BJ (cell line): ENCODE results near the gene COL20A1. TPM values are rescaled to one million over a fixed set of nuclear protein-coding genes. Genes with fewer than 3 reads are reported as not detected.
A peak's percentile ranks its signal among the peaks of the same experiment; 100 is the strongest.
"Not testable (repeated sequence)": the region's sequence is repeated elsewhere in the genome, so short reads cannot be mapped to it uniquely, and the experiment has no call there.

Source experiments
- CTCF ChIA-PET: fragments of 350-600 bp; formaldehyde crosslinking; extraction: SDS; loops from one replicate; lab custom pipeline; 2021; ENCODE audit warnings: antibody characterized with exemption, inconsistent platforms; lab: Yijun Ruan, JAX
- POLR2A ChIA-PET: fragments of 300-600 bp; sonication (Branson Sonifier 250); formaldehyde crosslinking; extraction: SDS; loops from one replicate; lab custom pipeline; 2021; ENCODE audit warnings: antibody characterized with exemption; lab: Charles Lee
- DNase-seq: peaks from one replicate; pipeline ENCODE4 v3.0.0-alpha.2; 2011; ENCODE audit warnings: low read depth
- H3K27me3 ChIP-seq: 2 replicates; pipeline ENCODE4 v1.6.0; 2011; ENCODE audit warnings: low read length; ENCODE audit not compliant: control insufficient read depth, insufficient read depth
- H3K36me3 ChIP-seq: 2 replicates; pipeline ENCODE4 v1.5.1; 2011; ENCODE audit warnings: low read length; ENCODE audit not compliant: control insufficient read depth, insufficient read depth
- H3K4me3 ChIP-seq: 2 replicates; pipeline ENCODE4 v1.5.1; 2011; ENCODE audit warnings: low read depth, mild to moderate bottlenecking, control low read depth, low read length
- CTCF ChIP-seq: IDR thresholded peaks from 2 replicates; pipeline ENCODE4 v1.5.1; 2011; ENCODE audit warnings: low read depth, mild to moderate bottlenecking, control low read depth, inconsistent platforms, low read length, moderate library complexity; ENCODE audit not compliant: insufficient read depth
- polyA plus RNA-seq: library from polyadenylated mRNA; depleted of rRNA; stranded (reverse); fragments of >200 nt; gene quantifications from 2 replicates; pipeline ENCODE4 v1.2.3, GENCODE V29; 2011

Gene COL20A1
- polyA plus RNA-seq, 1 experiment = not detected

GRCh38 chr20:63379296-63379695 is 86.3 kb downstream of the COL20A1 start:
- POLR2A ChIA-PET = no interaction called here
- Histone ChIP-seq H3K4me3 (no peak overlapping the region), H3K27me3 (peaks cover 6% of the 10 kb centered on the region; the same call in 1 of the 2 replicates), H3K36me3 (no peaks in the 10 kb centered on the region)
- CTCF ChIA-PET = interaction anchor here (1.3 to 7.6 kb wide), 3 partner anchors 71 to 156 kb away, joined by 3 to 107 read pairs (median 4); no protein-coding TSS in a partner anchor
- no peak for DNase-seq
- TF ChIP-seq CTCF = no peak

- H3K27me3 ChIP-seq, POLR2A ChIA-PET, H3K36me3 ChIP-seq, H3K4me3 ChIP-seq, DNase-seq: not testable (repeated sequence)
- CTCF ChIA-PET = interaction anchor here (0.9 to 7.6 kb wide), 8 partner anchors 9 to 157 kb away, joined by 3 to 107 read pairs (median 4); no protein-coding TSS in a partner anchor
These were observed 86.9 kb downstream of the COL20A1 start for GRCh38 chr20:63379872-63380271.

GRCh38 chr20:63380346-63380870 is 87.4 kb downstream of the COL20A1 start:
- no peak for TF ChIP-seq CTCF
- ChIA-PET POLR2A (no interaction called here), CTCF (interaction anchor here (0.5 to 7.6 kb wide), 11 partner anchors 9 to 157 kb away, joined by 3 to 107 read pairs (median 3); no protein-coding TSS in a partner anchor)
- no peak for DNase-seq
- Histone ChIP-seq H3K4me3 (no peak overlapping the region), H3K27me3 (peaks cover 2% of the 10 kb centered on the region; the same call in 1 of the 2 replicates), H3K36me3 (no peaks in the 10 kb centered on the region)

GRCh38 chr20:63381781-63382431 is 88.9 kb downstream of the COL20A1 start:
- TF ChIP-seq CTCF = peak; percentile 96
- ChIA-PET POLR2A (no interaction called here), CTCF (interaction anchor here (0.6 to 7.6 kb wide), 20 partner anchors 8 to 409 kb away, joined by 3 to 107 read pairs (median 4); no protein-coding TSS in a partner anchor)
- Histone ChIP-seq H3K4me3 (no peak overlapping the region), H3K27me3 (peaks cover 2% of the 10 kb centered on the region; the same call in 1 of the 2 replicates), H3K36me3 (no peaks in the 10 kb centered on the region)
- DNase-seq = no peak

- ChIA-PET CTCF (interaction anchor here (0.6 to 7.6 kb wide), 17 partner anchors 9 to 331 kb away, joined by 3 to 107 read pairs (median 4); no protein-coding TSS in a partner anchor), POLR2A (no interaction called here)
These were observed 89.7 kb downstream of the COL20A1 start for GRCh38 chr20:63382551-63383300.

More at GRCh38 chr20:63382551-63383300, 89.7 kb downstream of the COL20A1 start:
- no peak for TF ChIP-seq CTCF
- H3K27me3 ChIP-seq = peaks cover 2% of the 10 kb centered on the region; the same call in 1 of the 2 replicates
- DNase-seq = no peak
- no peak overlapping the region for H3K4me3 ChIP-seq
- no peaks in the 10 kb centered on the region for H3K36me3 ChIP-seq
